Neuron (in vitro differentiated cells): ENCODE data around the gene TEX264.
"Not testable (repeated sequence)": the region's sequence is repeated elsewhere in the genome, so short reads cannot be mapped to it uniquely, and the experiment has no call there.

Experiments used
- H2AFZ ChIP-seq: one replicate; pipeline ENCODE4 v1.6.1; 2013; ENCODE audit warnings: low read depth, mild to moderate bottlenecking, inconsistent platforms, low read length, moderate library complexity
- H3K27me3 ChIP-seq: one replicate; pipeline ENCODE4 v1.6.1; 2013; ENCODE audit warnings: low read length; ENCODE audit not compliant: insufficient read depth
- H3K36me3 ChIP-seq: one replicate; pipeline ENCODE4 v1.6.1; 2013; ENCODE audit warnings: low read length; ENCODE audit not compliant: insufficient read depth
- H3K4me1 ChIP-seq: one replicate; pipeline ENCODE4 v1.6.1; 2013; ENCODE audit warnings: low read length; ENCODE audit not compliant: insufficient read depth
- H3K4me3 ChIP-seq: 2 replicates; pipeline ENCODE4 v1.5.1; 2013; ENCODE audit warnings: mild to moderate bottlenecking, low read length, moderate library complexity
- H3K9me3 ChIP-seq: one replicate; pipeline ENCODE4 v1.6.1; 2013; ENCODE audit warnings: low read length

Gene TEX264, protein sequence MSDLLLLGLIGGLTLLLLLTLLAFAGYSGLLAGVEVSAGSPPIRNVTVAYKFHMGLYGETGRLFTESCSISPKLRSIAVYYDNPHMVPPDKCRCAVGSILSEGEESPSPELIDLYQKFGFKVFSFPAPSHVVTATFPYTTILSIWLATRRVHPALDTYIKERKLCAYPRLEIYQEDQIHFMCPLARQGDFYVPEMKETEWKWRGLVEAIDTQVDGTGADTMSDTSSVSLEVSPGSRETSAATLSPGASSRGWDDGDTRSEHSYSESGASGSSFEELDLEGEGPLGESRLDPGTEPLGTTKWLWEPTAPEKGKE

DNA sequence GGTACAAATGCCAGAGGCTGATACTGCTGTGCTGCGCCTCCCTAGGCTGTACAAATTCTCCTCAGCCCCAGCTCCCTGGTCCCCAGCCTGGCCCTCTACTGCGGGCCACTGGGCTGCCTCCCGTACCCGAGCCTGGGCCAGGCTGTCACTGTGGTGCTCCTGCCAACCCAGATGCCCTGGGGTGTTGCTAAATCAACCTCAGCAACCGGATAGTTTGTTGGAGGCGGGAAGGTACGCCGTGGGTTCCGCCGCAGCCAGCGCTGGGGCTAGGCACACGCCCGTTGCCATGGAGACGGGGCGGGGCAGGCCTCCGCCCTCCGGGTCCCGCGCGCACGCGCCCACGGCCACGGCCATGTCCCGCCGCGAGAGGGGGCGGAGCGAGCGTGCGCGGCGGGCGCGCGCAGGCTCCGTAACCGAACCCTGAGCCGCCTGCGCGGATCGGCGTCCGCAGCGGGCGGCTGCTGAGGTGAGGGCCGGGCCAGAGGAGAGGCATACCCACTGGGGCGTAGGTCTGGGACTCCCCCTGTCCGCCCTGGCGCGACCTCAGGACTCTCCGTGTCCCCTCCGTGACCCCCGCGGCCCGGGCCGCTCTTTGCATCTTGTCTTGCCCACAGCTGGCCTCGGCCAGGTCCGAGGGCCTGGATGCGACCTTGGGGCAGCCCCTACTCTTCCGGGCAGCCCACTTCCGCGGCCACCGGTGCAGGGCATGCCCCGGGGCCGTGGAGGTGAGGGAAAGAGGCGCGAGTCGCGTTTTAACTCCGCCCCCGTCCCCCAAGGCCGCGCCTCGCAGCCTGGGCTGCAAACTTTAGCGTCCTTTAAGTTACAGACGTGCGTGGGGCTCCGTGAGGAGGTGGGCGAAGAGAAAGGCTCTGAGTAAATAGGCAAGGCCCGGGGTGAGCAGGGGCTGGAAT lies at the start of gene TEX264:
Gene TEX264, plus strand, starts transcription at position 430 of the 911 bp plus-strand sequence. CDS start 3,053 bp downstream, outside the sequence.
- H3K9me3 ChIP-seq: no peaks in the 10 kb centered on the region
- peaks cover 21% of the 10 kb centered on the region for H3K4me1 ChIP-seq
- H2AFZ ChIP-seq: peak within 1 kb of the TSS; percentile 55
- H3K27me3 ChIP-seq: no peaks in the 10 kb centered on the region
- peak within 1 kb of the TSS; percentile 74 for H3K4me3 ChIP-seq
- H3K36me3 ChIP-seq: peaks cover 3% of the 10 kb centered on the region

DNA sequence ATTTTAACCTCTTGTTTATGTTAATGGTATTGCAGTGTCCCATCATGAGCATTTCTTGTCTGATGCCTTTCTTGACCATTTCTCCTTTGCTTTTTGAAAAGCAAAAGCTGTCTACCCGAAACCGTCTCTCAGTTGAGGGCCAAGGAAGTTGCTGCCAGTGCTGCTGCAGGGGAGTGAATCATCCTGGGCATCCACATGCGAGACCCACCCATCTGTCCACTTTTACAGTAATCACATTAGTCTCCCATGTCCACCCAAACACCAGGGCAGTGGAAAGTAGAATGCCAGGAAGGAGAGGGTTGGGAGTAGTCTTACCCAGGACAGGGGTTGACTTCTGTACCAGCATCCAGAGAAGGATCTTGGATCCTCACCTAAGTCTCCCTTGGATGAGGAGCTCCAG lies 48.6 kb upstream of the TEX264 start:
- Histone ChIP-seq H3K4me3 (no peak overlapping the region), H3K9me3 (no peaks in the 10 kb centered on the region), H3K4me1 (no peaks in the 10 kb centered on the region), H2AFZ (no peak overlapping the region), H3K36me3 (peaks cover 12% of the 10 kb centered on the region), H3K27me3 (no peaks in the 10 kb centered on the region)

DNA sequence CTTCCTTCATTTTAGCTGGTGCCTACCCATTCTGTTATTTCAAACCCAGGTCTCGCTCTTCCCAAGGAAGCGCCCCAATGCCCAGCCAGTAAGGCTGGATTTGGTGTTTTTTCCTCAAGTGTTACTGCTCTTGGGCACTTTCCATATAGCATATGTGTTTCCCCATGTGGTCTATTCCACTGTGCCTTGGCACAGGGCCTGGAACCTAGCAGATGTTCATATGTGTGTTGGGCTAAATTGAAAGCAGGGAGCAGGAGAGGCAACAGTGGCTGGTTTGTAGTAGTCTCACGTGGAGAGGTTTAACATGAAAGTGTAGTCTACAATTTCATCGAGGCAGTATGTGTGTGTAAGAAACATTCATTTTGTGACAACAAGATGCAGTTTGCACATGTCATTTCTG lies 48.2 kb upstream of the TEX264 start:
- H3K36me3 ChIP-seq: peaks cover 16% of the 10 kb centered on the region
- H3K27me3 ChIP-seq: no peaks in the 10 kb centered on the region
- no peak overlapping the region for H3K4me3 ChIP-seq
- no peak overlapping the region for H2AFZ ChIP-seq
- no peaks in the 10 kb centered on the region for H3K9me3 ChIP-seq
- no peaks in the 10 kb centered on the region for H3K4me1 ChIP-seq

DNA sequence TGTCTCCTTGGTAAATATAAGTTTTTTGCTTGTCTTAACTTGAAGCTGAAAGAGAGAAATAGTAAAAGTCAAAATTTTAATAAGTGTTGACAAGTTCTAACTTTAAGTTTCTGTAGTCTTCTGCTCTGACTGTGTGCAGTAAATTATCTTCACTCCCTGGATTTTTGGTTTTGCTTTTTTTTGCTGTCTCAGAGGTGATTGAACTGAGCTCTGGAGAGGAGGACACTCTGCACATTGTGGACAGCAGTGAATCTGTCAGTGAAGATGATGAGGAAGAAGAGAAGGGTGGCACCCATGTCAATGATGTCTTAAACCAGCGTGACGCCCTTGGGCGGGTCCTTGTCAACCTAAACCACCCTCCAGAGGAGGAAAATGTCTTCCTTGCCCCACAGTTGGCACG lies 40.5 kb upstream of the TEX264 start:
- H3K27me3 ChIP-seq: no peaks in the 10 kb centered on the region
- H3K4me3 ChIP-seq: no peak overlapping the region
- no peaks in the 10 kb centered on the region for H3K9me3 ChIP-seq
- H3K4me1 ChIP-seq: no peaks in the 10 kb centered on the region
- H2AFZ ChIP-seq: no peak overlapping the region
- peaks cover 69% of the 10 kb centered on the region for H3K36me3 ChIP-seq

DNA sequence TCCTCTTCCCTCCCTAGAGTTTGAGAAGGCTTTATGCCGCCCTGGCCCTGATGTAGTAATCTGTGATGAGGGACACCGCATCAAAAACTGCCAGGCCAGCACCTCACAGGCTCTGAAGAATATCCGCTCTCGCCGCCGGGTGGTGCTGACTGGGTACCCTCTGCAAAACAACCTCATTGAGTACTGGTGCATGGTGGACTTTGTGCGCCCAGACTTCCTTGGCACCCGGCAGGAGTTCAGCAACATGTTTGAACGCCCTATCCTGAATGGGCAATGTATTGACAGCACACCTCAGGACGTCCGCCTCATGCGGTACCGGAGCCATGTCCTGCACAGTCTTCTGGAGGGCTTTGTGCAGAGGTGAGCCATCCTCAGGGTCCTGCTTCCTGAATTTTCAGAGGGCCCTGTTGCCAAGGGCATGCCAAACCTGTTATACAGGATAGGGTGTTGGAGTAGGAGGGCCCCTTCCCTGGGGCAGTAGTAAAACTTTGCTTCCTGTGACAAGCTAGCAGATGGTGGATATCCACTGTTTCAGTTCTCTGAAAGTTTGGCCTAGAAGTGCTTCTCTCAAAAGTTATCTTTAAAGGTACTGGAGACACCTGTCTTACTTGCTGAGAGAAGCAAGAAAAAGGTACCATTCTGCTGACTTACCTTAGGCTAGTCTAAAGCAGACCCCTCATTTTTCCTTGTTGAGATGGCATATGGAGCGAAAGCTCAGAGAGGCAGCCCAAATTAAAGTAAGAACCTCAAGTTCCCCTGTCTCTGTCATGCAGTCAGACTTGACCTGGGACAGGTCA lies 33.7 kb upstream of the TEX264 start:
- H3K4me3 ChIP-seq: no peak overlapping the region
- H3K27me3 ChIP-seq: no peaks in the 10 kb centered on the region
- no peaks in the 10 kb centered on the region for H3K9me3 ChIP-seq
- H3K4me1 ChIP-seq: no peaks in the 10 kb centered on the region
- H2AFZ ChIP-seq: no peak overlapping the region
- peaks cover 85% of the 10 kb centered on the region for H3K36me3 ChIP-seq

DNA sequence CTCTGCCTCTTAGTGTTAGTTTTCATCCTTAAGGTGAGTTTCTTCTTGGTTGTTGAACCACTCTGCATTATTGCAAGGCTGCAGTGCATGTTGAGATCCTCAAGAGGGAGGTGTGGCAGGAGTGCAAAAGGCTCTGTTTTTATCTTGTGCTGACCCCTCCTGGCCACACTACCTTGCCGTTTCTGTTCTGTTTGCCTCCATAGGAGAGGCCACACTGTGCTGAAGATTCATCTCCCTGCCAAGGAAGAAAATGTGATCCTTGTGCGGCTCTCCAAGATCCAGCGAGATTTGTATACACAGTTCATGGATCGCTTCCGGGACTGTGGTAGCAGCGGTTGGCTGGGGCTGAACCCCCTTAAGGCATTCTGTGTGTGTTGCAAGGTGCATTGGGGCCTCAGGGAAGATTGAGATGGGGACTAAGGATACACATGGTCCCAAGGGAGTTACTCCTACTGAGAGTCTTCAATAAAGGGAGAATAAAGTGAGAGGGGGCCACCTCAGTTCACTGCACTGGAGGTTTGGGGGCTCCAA lies 33.0 kb upstream of the TEX264 start:
- Histone ChIP-seq H3K36me3 (peaks cover 87% of the 10 kb centered on the region), H3K27me3 (no peaks in the 10 kb centered on the region), H3K4me3 (no peak overlapping the region), H2AFZ (no peak overlapping the region), H3K9me3 (no peaks in the 10 kb centered on the region), H3K4me1 (no peaks in the 10 kb centered on the region)

DNA sequence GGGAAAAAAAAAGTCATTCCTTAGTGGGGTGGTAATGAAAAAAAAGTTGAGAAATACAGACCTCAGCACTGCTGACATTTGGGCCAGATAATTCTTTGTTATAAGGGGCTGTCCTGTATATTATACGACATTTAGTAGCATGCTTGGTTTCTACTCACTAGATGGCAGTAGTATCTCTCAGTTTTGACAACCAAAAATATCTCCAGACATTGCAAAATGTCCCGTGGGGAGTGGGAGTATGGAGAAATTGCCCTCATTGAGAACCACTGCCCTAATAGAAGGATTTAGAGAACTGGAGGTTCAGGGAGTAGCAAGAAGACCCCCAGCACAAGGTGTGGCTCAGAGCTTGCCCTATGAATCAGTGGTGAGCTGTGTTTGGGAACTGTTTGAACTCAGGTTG lies 28.6 kb upstream of the TEX264 start:
- Histone ChIP-seq H3K27me3 (no peaks in the 10 kb centered on the region), H3K9me3 (peaks cover 13% of the 10 kb centered on the region), H3K4me1 (no peaks in the 10 kb centered on the region), H2AFZ (no peak overlapping the region), H3K36me3 (peaks cover 94% of the 10 kb centered on the region), H3K4me3 (no peak overlapping the region)

DNA sequence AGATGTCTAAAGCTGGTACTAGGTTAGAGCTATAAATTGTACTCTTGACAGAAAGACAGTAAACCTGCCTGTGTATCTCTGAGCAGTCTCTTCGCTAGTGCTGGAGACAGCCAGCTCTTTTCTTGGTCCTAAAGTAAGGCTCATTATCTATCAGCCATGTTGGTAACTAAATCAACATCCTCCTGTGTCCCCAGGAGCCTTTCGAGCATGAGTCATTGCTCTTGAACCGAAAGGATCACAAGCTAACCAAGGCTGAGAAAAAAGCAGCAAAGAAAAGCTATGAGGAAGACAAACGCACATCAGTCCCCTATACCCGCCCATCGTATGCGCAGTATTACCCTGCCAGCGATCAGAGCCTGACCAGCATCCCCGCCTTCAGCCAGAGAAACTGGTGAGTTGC lies 25.0 kb upstream of the TEX264 start:
- Histone ChIP-seq H3K4me1 (no peaks in the 10 kb centered on the region), H3K36me3 (peaks cover 76% of the 10 kb centered on the region), H3K4me3 (no peak overlapping the region), H3K27me3 (no peaks in the 10 kb centered on the region), H2AFZ (no peak overlapping the region), H3K9me3 (peaks cover 22% of the 10 kb centered on the region)

DNA sequence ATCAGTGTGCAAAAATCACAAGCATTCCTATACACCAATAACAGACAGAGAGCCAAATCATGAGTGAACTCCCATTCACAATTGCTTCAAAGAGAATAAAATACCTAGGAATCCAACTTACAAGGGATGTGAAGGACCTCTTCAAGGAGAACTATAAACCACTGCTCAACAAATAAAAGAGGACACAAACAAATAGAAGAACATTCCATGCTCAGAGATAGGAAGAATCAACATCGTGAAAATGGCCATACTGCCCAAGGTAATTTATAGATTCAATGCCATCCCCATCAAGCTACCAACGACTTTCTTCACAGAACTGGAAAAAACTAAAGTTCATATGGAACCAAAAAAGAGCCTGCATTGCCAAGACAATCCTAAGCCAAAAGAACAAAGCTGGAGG lies 18.9 kb upstream of the TEX264 start:
- not testable (repeated sequence) for H3K4me3 ChIP-seq, H3K27me3 ChIP-seq, H2AFZ ChIP-seq, H3K4me1 ChIP-seq
- peaks cover 44% of the 10 kb centered on the region for H3K36me3 ChIP-seq
- peaks cover 12% of the 10 kb centered on the region for H3K9me3 ChIP-seq

DNA sequence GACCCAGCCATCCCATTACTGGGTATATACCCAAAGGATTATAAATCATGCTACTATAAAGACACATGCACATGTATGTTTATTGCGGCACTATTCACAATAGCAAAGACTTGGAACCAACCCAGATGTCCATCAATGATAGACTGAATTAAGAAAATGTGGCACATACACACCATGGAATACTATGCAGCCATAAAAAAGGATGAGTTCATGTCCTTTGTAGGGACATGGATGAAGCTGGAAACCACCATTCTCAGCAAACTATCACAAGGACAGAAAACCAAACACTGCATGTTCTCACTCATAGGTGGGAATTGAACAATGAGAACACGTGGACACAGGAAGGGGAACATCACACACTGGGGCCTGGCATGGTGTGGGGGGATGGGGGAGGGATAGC lies 17.6 kb upstream of the TEX264 start:
- not testable (repeated sequence) for H3K4me1 ChIP-seq, H3K4me3 ChIP-seq, H2AFZ ChIP-seq, H3K27me3 ChIP-seq, H3K9me3 ChIP-seq
- H3K36me3 ChIP-seq: peaks cover 43% of the 10 kb centered on the region

DNA sequence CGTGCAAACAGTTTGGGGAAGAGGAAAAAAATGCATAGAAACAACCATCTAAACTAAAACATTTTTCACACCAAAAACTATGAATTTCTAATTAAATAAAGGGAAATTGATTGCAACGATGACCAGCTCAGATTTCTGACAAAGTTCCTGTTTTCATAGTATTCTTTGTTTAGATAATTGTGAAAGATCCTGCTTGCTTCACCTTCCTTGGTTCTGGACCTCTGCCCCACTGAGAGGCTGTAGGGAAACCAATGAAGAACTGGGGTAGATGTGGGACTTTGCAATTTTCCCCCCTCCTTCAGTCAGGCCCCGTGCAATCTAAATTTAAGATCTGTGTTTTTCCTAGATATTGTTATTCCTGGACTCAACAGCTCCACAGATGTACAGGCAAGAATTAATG lies 13.8 kb upstream of the TEX264 start:
- Histone ChIP-seq H3K27me3 (no peaks in the 10 kb centered on the region), H3K4me3 (no peak overlapping the region), H2AFZ (no peak overlapping the region), H3K4me1 (no peaks in the 10 kb centered on the region), H3K9me3 (no peaks in the 10 kb centered on the region), H3K36me3 (peaks cover 64% of the 10 kb centered on the region)

DNA sequence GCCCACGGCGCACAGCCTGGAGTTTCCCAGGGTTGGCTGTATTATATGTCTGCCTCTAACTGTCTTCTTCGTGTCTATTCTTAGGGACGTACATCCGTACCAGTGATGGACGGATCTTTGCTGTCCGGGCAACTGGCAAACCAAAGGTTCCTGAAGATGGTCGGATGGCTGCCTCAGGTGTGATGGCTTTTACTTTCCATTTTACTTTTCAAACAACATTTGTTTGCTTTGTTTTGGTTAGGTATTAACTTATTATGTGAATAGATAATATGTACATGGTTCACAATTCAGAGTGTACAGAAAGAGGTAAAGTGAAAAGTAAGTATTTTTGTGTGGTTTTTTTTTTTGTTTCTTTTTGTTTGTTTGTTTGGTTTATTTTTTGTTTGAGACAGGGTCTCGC lies 11.1 kb upstream of the TEX264 start:
- no peak overlapping the region for H3K4me3 ChIP-seq
- no peaks in the 10 kb centered on the region for H3K4me1 ChIP-seq
- no peak overlapping the region for H2AFZ ChIP-seq
- H3K9me3 ChIP-seq: no peaks in the 10 kb centered on the region
- peaks cover 78% of the 10 kb centered on the region for H3K36me3 ChIP-seq
- H3K27me3 ChIP-seq: no peaks in the 10 kb centered on the region

DNA sequence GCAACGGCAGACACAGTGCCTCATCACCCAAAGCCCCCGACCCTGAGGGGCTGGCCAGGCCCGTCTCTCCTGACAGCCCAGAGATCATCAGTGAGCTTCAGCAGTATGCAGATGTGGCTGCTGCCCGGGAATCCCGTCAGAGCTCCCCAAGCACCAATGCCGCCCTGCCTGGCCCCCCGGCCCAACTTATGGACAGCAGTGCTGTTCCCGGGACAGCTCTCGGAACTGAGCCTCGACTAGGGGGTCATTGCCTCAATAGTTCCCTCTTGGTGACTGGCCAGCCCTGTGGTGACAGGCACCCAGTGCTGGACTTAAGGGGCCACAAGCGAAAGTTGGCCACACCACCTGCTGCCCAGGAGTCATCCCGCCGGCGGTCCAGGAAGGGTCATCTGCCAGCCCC lies 8.6 kb upstream of the TEX264 start:
- Histone ChIP-seq H3K9me3 (no peaks in the 10 kb centered on the region), H2AFZ (no peak overlapping the region), H3K4me1 (no peaks in the 10 kb centered on the region), H3K27me3 (no peaks in the 10 kb centered on the region), H3K36me3 (peaks cover 61% of the 10 kb centered on the region), H3K4me3 (no peak overlapping the region)
